ENCODE results near the gene BLM. TPM values are rescaled to one million over a fixed set of nuclear protein-coding genes. Genes with fewer than 3 reads are reported as not detected.

BLM gene
- total RNA-seq, 2 donors from 2014 or later = 29.6 to 34.9 TPM

- no peak for DNase-seq
- H3K27me3 Mint-ChIP-seq (ENCODE audit: insufficient read depth) = no peaks in the 10 kb centered on the region
- Histone ChIP-seq H3K9me3 (ENCODE audit: control insufficient read depth, low read length) (no peaks in the 10 kb centered on the region), H3K4me1 (ENCODE audit: control insufficient read depth, insufficient read depth, low read length) (no peaks in the 10 kb centered on the region), H3K4me3 (ENCODE audit: low read length) (no peak overlapping the region), H3K9ac (ENCODE audit: extremely low read depth, low read length, poor library complexity, severe bottlenecking) (no peak overlapping the region), H3K27ac (ENCODE audit: low read depth, low read length) (no peak overlapping the region), H3K27me3 (ENCODE audit: control insufficient read depth, insufficient read depth, low read length, poor library complexity, severe bottlenecking) (no peaks in the 10 kb centered on the region), H3K36me3 (ENCODE audit: control insufficient read depth, insufficient read depth, low read length) (no peaks in the 10 kb centered on the region)
- H3K4me1 Mint-ChIP-seq = peaks cover 13% of the 10 kb centered on the region
- H3K27ac Mint-ChIP-seq = no peak overlapping the region
- WGBS, 2 experiments (ENCODE audit: insufficient coverage in 1 of 2, insufficient read length in 1 of 2) = 90 to 94% methylated on average over 1 to 3 of the region's 3 CpGs
- no peak overlapping the region for H3K4me3 Mint-ChIP-seq
- peaks cover 7% of the 10 kb centered on the region for H3K36me3 Mint-ChIP-seq (ENCODE audit: low read depth)
- no peak for TF ChIP-seq CTCF (conservative IDR thresholded peaks at IDR 0.05)
- no peaks in the 10 kb centered on the region for H3K9me3 Mint-ChIP-seq
Observed at GRCh38 chr15:90709278-90709677, 7.9 kb upstream of the BLM start.

- peaks cover 13% of the 10 kb centered on the region for H3K4me1 Mint-ChIP-seq
- Histone ChIP-seq H3K36me3 (ENCODE audit: control insufficient read depth, insufficient read depth, low read length) (no peaks in the 10 kb centered on the region), H3K27ac (ENCODE audit: low read depth, low read length) (no peak overlapping the region), H3K4me3 (ENCODE audit: low read length) (no peak overlapping the region), H3K27me3 (ENCODE audit: control insufficient read depth, insufficient read depth, low read length, poor library complexity, severe bottlenecking) (no peaks in the 10 kb centered on the region), H3K9ac (ENCODE audit: extremely low read depth, low read length, poor library complexity, severe bottlenecking) (no peak overlapping the region), H3K4me1 (ENCODE audit: control insufficient read depth, insufficient read depth, low read length) (no peaks in the 10 kb centered on the region), H3K9me3 (ENCODE audit: control insufficient read depth, low read length) (no peaks in the 10 kb centered on the region)
- H3K27me3 Mint-ChIP-seq (ENCODE audit: insufficient read depth) = no peaks in the 10 kb centered on the region
- peak; percentile 82 for DNase-seq
- no peak overlapping the region for H3K4me3 Mint-ChIP-seq
- no peak overlapping the region for H3K27ac Mint-ChIP-seq
- H3K9me3 Mint-ChIP-seq = no peaks in the 10 kb centered on the region
- TF ChIP-seq CTCF (conservative IDR thresholded peaks at IDR 0.05) = no peak
- 88 to 90% methylated on average over 6 to 7 of the region's 7 CpGs for WGBS, 2 experiments (ENCODE audit: insufficient coverage in 1 of 2, insufficient read length in 1 of 2)
- H3K36me3 Mint-ChIP-seq (ENCODE audit: low read depth) = peaks cover 2% of the 10 kb centered on the region
Observed at GRCh38 chr15:90710436-90711027, 6.6 kb upstream of the BLM start.

GRCh38 chr15:90711418-90711824, 5.7 kb upstream of the BLM start:
- no peak overlapping the region for H3K4me3 ChIP-seq (ENCODE audit: low read length)
- no peak overlapping the region for H3K27ac ChIP-seq (ENCODE audit: low read depth, low read length)
- TF ChIP-seq CTCF (conservative IDR thresholded peaks at IDR 0.05) = no peak
- H3K9ac ChIP-seq (ENCODE audit: extremely low read depth, low read length, poor library complexity, severe bottlenecking) = no peak overlapping the region
- Mint-ChIP-seq H3K4me3 (no peak overlapping the region), H3K27ac (no peak overlapping the region), H3K9me3 (no peaks in the 10 kb centered on the region), H3K36me3 (ENCODE audit: low read depth) (peaks cover 2% of the 10 kb centered on the region), H3K4me1 (peaks cover 15% of the 10 kb centered on the region), H3K27me3 (ENCODE audit: insufficient read depth) (no peaks in the 10 kb centered on the region)
- DNase-seq = no peak
- H3K27me3 ChIP-seq (ENCODE audit: control insufficient read depth, insufficient read depth, low read length, poor library complexity, severe bottlenecking) = no peaks in the 10 kb centered on the region
- no peaks in the 10 kb centered on the region for H3K36me3 ChIP-seq (ENCODE audit: control insufficient read depth, insufficient read depth, low read length)
- no peaks in the 10 kb centered on the region for H3K9me3 ChIP-seq (ENCODE audit: control insufficient read depth, low read length)
- H3K4me1 ChIP-seq (ENCODE audit: control insufficient read depth, insufficient read depth, low read length) = no peaks in the 10 kb centered on the region
- WGBS, 2 experiments (ENCODE audit: insufficient coverage in 1 of 2, insufficient read length in 1 of 2) = 64% methylated on average over 2 of the region's 2 CpGs; no CpG with 5 or more reads in 1 of the 2 experiments

All from endodermal cell (in vitro differentiated cells).